HG03354 (cell line): Measurements from ENCODE around the gene RAB17.

ENCODE experiments used
- ATAC-seq: cut with Tn5 transposase; IDR thresholded peaks from one replicate; pipeline ENCODE4 v1.9.1; 2021; ENCODE audit warnings: mild to moderate bottlenecking; ENCODE audit not compliant: unreplicated experiment, poor library complexity, severe bottlenecking

The RAB17 gene

DNA sequence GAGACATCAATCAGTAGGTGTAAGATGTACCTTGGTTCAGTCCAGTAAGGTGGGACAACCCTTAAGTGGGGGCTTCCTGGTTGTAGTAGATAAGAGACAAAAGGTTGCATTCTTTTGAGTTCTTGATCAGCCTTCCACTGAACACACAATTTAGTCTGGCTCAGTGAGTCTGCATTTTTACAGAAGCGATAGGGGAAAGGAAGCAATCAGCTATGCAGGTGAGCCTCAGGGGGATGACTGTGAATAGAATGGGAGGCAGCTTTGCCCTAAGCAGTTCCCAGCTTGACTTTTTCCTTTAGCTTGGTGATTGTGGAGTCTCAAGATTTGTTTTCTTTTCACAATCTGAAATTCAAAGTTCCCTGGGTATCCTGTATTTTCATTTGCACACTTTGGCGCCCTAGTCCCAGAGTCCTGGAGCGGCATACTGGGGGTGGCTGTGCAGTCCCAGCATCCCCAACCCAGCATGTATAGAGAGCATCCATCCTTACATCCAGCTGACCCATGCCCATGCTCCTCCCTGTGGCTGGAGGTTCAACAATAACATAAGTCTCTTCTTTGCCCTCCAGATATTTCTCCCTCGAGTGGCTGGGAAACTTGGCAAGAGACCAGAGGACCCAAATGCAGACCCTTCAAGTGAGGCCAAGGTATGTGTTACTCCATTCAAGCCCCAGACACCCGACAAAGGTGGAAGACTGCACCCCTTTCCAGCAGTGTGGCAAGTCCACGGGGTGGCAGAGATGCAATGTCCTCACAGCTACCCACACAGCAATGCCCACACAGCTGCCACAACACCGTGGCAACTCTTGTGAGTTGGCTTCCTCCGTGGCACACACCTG, 44.3 kb downstream of the RAB17 start:
- no peak for ATAC-seq

- ATAC-seq, result no peak
Observed at GRCh38 chr2:237542001-237542704, 48.4 kb downstream of the RAB17 start.

- ATAC-seq, result no peak
Observed at GRCh38 chr2:237541243-237541642, 49.3 kb downstream of the RAB17 start.

DNA sequence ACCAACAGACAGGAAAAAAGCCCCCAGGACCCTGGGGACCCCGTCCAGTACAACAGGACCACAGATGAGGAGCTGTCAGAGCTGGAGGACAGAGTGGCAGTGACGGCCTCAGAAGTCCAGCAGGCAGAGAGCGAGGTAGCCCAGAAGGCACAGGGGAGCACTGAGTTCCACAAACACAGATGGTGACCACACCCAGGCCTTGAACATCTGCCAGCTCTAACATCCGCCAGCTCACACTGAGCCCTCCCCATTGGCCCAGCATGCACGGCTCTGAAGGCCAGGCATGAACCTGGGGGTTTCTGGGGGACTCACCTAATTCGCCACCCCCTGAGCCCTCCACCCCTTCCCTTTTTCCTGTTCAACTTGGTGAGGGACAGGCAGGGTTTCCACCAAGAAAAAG, 49.7 kb downstream of the RAB17 start:
- no peak for ATAC-seq

- ATAC-seq, result no peak
Observed at GRCh38 chr2:237540223-237540775, 50.2 kb downstream of the RAB17 start.

DNA sequence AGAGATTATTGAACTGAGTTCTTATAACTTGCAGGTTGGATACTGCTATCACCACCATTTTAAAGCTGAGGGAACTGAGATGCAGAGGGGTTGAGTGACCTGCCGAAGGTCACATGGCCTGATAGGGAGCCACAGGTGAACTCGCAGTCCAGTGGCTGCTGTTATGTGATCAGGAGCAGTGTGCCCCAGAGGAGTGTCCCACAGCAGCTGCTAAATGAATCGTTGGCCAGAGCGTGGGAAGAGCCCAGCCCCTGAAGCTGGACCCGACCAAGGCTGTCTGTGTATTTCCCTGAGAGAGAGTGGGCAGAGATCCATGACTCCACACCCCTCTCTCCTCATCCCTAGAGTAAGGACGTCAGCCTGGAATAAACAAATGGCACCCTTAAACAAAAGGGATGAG, 50.9 kb downstream of the RAB17 start:
- ATAC-seq, result no peak

- no peak for ATAC-seq
Observed at GRCh38 chr2:237538901-237539300, 51.6 kb downstream of the RAB17 start.

GRCh38 chr2:237538001-237538720, 52.4 kb downstream of the RAB17 start:
- ATAC-seq, result no peak

- no peak for ATAC-seq
Observed at GRCh38 chr2:237536617-237537016, 53.9 kb downstream of the RAB17 start.

DNA sequence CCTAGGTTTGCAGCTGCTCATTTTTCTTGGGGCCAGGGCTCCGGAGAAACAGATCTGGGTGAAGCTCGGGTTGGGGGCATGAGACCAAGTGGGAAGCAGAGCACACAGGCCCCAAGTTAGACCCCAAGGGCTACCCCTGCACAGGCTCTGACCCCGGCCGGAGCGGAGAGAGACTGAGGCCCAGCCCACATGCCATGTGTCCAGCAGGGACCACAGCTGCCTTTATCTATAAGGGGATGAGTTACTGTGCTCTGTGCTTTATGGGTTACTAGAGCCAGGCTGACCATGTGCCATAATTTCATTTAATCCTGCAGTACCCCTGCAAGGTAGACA, 54.5 kb downstream of the RAB17 start:
- ATAC-seq, result no peak

DNA sequence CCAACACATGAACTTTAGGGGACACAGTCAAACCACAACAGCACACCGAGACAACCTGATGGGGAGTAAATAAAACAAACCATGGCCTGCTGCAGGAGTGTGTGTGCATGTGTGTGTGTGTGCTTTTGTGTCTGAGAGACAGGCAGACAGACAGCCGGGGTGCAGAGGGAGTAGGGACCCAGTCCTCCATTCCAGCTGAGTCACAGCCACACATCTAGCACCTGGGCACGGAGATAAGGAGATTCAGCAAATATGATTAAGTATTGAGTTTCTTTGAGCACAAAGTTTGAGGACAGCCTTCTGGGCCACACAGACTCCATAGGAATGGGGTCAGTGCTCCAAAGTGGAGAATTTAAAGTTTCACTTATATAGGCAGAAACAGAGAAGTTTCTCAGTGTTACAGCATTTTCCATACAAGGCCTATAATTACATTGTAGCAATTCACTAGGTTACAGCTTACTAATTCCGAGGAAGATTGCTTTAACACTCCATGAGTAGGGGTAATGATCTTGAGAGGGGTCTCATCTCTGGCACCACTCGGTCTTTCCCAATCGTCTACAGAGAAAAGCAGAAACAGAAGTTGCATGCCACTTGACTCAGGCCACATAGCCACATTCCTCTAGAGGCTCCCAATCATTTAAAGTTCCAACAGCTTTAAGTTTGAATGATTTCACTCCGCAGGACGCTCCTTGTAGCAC, 55.0 kb downstream of the RAB17 start:
- no peak for ATAC-seq

DNA sequence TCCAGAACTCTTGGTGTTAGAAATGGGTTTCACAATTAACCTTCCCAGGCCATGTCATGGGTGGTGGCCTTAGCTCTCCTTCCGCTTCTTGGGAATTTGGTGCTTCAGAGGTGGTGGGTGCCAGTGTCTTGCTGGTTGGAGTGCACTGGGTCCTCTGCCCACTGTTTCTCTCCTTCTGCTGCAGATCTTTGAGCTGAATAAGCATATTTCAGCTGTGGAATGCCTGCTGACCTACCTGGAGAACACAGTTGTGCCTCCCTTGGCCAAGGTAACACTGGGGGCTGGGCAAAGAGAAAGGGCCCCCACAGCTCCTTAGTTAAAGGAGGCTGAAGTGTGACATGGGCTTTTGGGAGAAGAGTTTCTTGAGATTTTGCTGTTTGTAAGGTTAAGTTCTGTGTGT, 56.2 kb downstream of the RAB17 start:
- ATAC-seq, result no peak

GRCh38 chr2:237533668-237534161, 56.8 kb downstream of the RAB17 start:
- no peak for ATAC-seq

- ATAC-seq, result no peak
Observed at GRCh38 chr2:237532160-237532559, 58.4 kb downstream of the RAB17 start.

GRCh38 chr2:237530472-237531433, 59.8 kb downstream of the RAB17 start:
- peak; percentile 67 for ATAC-seq

DNA sequence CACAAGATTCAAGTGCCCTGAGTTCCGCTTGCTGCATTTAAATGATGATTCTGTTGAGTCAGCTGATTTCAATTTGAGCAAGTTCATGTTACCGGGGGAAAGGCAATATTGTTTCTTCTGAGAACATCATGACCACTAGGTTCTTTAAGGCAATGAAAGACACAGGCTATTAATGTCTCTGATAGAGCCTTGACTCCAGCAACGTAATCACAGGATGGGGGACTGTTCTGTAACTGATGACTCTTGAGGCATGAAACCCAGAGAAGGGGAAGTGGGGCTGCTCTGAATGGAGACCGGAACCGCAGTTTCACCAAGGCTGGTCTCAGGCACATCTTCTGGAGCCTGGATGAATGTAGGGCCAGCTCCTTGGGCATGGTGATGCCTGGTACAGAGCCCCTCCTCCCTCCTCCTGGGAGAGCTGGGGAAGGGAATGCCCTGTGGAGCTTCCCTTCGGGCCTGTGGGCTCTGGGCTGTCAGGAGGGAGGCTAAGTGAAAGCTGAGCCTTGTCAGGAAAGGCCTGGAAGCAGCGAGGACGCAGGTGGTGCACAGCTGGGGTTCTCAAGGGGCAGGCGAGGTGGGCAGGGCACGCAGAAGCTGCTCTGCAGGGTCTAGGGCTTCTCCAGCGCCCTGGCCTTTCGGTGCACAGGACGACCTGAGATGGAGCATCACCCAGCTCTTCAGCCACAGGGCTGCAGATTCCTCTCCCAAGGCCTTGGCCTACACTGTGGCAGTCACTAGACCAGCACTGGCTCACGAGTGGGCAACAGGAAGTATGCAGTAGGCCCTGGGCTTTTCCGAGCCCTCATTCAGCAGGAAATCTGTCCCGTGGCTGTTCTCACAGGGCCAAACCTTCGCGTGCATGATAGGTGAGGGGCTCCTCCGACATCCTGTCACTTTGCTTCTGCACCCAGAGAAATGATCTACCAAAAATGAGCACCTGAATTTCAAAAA, 60.8 kb downstream of the RAB17 start:
- ATAC-seq, result peak; percentile 89

GRCh38 chr2:237527766-237528165, 62.8 kb downstream of the RAB17 start:
- ATAC-seq, result no peak

DNA sequence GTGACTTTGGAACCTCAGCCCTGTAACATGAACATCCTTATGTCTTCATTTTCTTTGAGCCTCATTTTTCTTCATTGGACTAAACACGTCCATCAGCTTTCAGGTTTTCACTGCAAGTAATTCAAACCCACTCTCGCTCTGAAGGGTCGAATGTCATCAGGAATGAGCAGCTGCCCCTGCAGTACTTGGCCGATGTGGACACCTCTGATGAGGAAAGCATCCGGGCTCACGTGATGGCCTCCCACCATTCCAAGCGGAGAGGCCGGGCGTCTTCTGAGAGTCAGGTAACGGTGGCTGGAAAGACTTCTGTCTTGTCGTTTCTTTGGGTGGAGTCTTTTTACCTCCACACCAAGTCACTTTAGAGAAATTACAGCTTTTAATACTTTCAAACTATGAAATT, 63.3 kb downstream of the RAB17 start:
- no peak for ATAC-seq
